ENCODE data around the gene LYRM1.

Gene LYRM1

DNA sequence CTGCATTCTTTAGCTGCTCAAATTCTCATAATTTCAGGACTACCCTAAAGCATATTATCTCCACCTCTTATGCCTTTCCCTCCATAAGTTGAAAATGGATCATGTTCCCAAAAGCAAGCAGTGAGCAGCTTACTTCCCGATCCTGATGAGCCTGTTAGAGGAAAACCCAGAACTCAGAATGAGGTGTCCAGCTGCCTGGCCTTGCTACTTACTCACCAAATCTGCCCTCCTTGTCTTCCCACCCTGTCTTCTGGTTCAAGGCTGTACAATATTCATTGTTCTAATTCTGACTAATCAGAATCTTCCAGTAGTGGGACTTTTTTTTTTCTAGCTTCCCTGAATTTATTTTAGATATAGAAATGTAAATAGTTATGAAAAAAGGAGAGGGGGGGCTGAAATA lies 10.8 kb downstream of the LYRM1 start:
- Histone ChIP-seq H3K9me3 (ENCODE audit: low read depth, low read length) (no peaks in the 10 kb centered on the region), H3K9ac (ENCODE audit: insufficient read length) (no peak overlapping the region), H3K27ac (no peak overlapping the region)

GRCh38 chr16:20916289-20916688 lies 15.7 kb downstream of the LYRM1 start:
- Histone ChIP-seq H3K27ac (no peak overlapping the region), H3K36me3 (ENCODE audit: insufficient read depth, low read length) (no peaks in the 10 kb centered on the region), H3K9me3 (ENCODE audit: low read depth, low read length) (no peaks in the 10 kb centered on the region), H3K4me3 (no peak overlapping the region), H3K9ac (ENCODE audit: insufficient read length) (no peak overlapping the region)
- TF ChIP-seq EZH2 (IDR thresholded peaks at IDR 0.05) (no peak), POLR2AphosphoS5 (IDR thresholded peaks at IDR 0.05; ENCODE audit: borderline replicate concordance, low read depth, low read length) (no peak), FOXP2 (optimal IDR thresholded peaks at IDR 0.05; ENCODE audit: control extremely low read depth, extremely low read length, insufficient read depth) (no peak)
- no peak for DNase-seq (ENCODE audit: low read depth, low spot score)

More for the DNA sequence above, 10.8 kb downstream of the LYRM1 start:
- TF ChIP-seq POLR2AphosphoS5 (IDR thresholded peaks at IDR 0.05; ENCODE audit: borderline replicate concordance, low read depth, low read length) (no peak), EZH2 (IDR thresholded peaks at IDR 0.05) (no peak), FOXP2 (optimal IDR thresholded peaks at IDR 0.05; ENCODE audit: control extremely low read depth, extremely low read length, insufficient read depth) (no peak)
- DNase-seq (ENCODE audit: low read depth, low spot score) = no peak
- no peak overlapping the region for H3K4me3 ChIP-seq
- no peaks in the 10 kb centered on the region for H3K36me3 ChIP-seq (ENCODE audit: insufficient read depth, low read length)

DNA sequence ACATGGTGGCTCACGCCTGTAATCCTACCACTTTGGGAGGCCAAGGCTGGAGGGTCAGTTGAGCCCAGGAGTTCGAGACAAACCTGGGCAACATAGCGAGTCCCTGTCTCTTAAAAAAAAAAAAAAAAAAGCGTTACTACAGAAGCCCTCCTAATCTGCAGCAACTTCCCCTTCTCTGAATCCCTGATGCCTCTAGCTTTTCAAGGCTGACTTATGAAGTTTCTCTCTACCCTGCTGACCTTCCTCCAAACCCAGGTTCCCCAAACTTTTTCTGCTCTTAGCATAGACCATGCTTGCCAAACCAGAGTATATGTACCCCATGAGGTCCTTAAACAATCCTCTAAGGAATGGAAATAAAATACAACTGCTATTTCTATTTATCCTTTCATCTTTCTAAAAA lies 16.4 kb downstream of the LYRM1 start:
- no peak for TF ChIP-seq FOXP2 (optimal IDR thresholded peaks at IDR 0.05; ENCODE audit: control extremely low read depth, extremely low read length, insufficient read depth)
- no peak for TF ChIP-seq POLR2AphosphoS5 (IDR thresholded peaks at IDR 0.05; ENCODE audit: borderline replicate concordance, low read depth, low read length)
- no peak for TF ChIP-seq EZH2 (IDR thresholded peaks at IDR 0.05)
- no peaks in the 10 kb centered on the region for H3K36me3 ChIP-seq (ENCODE audit: insufficient read depth, low read length)
- no peak for DNase-seq (ENCODE audit: low read depth, low spot score)

GRCh38 chr16:20918486-20919239 lies 18.1 kb downstream of the LYRM1 start:
- H3K9me3 ChIP-seq (ENCODE audit: low read depth, low read length) = no peaks in the 10 kb centered on the region
- no peak overlapping the region for H3K9ac ChIP-seq (ENCODE audit: insufficient read length)
- H3K36me3 ChIP-seq (ENCODE audit: insufficient read depth, low read length) = no peaks in the 10 kb centered on the region
- H3K27ac ChIP-seq = no peak overlapping the region
- H3K4me3 ChIP-seq = no peak overlapping the region
- TF ChIP-seq POLR2AphosphoS5 (IDR thresholded peaks at IDR 0.05; ENCODE audit: borderline replicate concordance, low read depth, low read length) (no peak), EZH2 (IDR thresholded peaks at IDR 0.05) (no peak), FOXP2 (optimal IDR thresholded peaks at IDR 0.05; ENCODE audit: control extremely low read depth, extremely low read length, insufficient read depth) (no peak)
- DNase-seq (ENCODE audit: low read depth, low spot score) = no peak

More for the DNA sequence above, 16.4 kb downstream of the LYRM1 start:
- no peak overlapping the region for H3K9ac ChIP-seq (ENCODE audit: insufficient read length)
- no peak overlapping the region for H3K27ac ChIP-seq
- no peaks in the 10 kb centered on the region for H3K9me3 ChIP-seq (ENCODE audit: low read depth, low read length)
- H3K4me3 ChIP-seq = no peak overlapping the region

- Histone ChIP-seq H3K4me3 (no peak overlapping the region), H3K9ac (ENCODE audit: insufficient read length) (no peak overlapping the region), H3K36me3 (ENCODE audit: insufficient read depth, low read length) (no peaks in the 10 kb centered on the region), H3K9me3 (ENCODE audit: low read depth, low read length) (no peaks in the 10 kb centered on the region), H3K27ac (no peak overlapping the region)
- no peak for TF ChIP-seq FOXP2 (optimal IDR thresholded peaks at IDR 0.05; ENCODE audit: control extremely low read depth, extremely low read length, insufficient read depth)
- no peak for TF ChIP-seq POLR2AphosphoS5 (IDR thresholded peaks at IDR 0.05; ENCODE audit: borderline replicate concordance, low read depth, low read length)
- TF ChIP-seq EZH2 (IDR thresholded peaks at IDR 0.05) = no peak
- DNase-seq (ENCODE audit: low read depth, low spot score) = no peak
Measured at GRCh38 chr16:20920091-20920490, 19.5 kb downstream of the LYRM1 start.

DNA sequence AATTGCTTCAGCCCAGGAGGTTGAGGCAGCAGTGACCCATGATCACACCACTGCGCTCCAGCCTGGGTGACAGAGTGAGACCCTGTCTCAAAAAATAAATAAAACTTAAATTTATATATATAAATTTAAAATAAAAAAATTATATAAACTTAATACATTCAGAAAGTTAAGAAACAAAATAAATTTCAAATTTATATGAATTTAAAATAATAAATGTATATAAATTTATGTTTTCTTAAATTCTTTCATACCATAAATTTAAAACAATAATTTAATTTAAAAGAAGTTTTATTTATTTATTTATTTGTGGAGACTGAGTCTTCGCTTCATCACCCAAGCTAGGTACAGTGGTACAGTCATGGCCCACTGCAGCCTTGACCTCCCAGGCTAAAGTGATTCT lies 20.2 kb downstream of the LYRM1 start:
- Histone ChIP-seq H3K9me3 (ENCODE audit: low read depth, low read length) (no peaks in the 10 kb centered on the region), H3K9ac (ENCODE audit: insufficient read length) (no peak overlapping the region), H3K4me3 (no peak overlapping the region), H3K27ac (no peak overlapping the region), H3K36me3 (ENCODE audit: insufficient read depth, low read length) (no peaks in the 10 kb centered on the region)
- TF ChIP-seq POLR2AphosphoS5 (IDR thresholded peaks at IDR 0.05; ENCODE audit: borderline replicate concordance, low read depth, low read length) (no peak), FOXP2 (optimal IDR thresholded peaks at IDR 0.05; ENCODE audit: control extremely low read depth, extremely low read length, insufficient read depth) (no peak), EZH2 (IDR thresholded peaks at IDR 0.05) (no peak)
- no peak for DNase-seq (ENCODE audit: low read depth, low spot score)

DNA sequence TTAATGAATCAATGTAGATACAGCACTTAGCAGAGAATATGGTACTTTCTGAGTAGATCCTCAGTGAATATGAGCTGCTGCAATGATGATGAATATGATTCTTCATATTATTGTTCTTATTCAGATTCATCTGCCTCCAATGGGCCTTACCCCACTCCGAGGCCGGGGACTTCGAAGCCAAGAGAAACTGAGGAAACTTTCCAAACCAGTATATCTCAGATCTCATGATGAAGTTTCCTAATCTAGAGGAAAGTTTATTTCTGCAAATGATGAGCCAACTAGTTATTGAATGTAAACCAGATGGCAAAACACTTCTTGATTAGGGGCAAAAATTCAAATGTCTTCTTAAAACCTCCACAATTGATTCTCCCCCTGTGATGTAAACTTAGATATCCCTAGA lies 23.3 kb downstream of the LYRM1 start:
- H3K36me3 ChIP-seq (ENCODE audit: insufficient read depth, low read length) = no peaks in the 10 kb centered on the region
- no peaks in the 10 kb centered on the region for H3K9me3 ChIP-seq (ENCODE audit: low read depth, low read length)
- H3K4me3 ChIP-seq = no peak overlapping the region
- no peak overlapping the region for H3K9ac ChIP-seq (ENCODE audit: insufficient read length)
- no peak for DNase-seq (ENCODE audit: low read depth, low spot score)
- TF ChIP-seq EZH2 (IDR thresholded peaks at IDR 0.05) (no peak), POLR2AphosphoS5 (IDR thresholded peaks at IDR 0.05; ENCODE audit: borderline replicate concordance, low read depth, low read length) (no peak), FOXP2 (optimal IDR thresholded peaks at IDR 0.05; ENCODE audit: control extremely low read depth, extremely low read length, insufficient read depth) (no peak)
- H3K27ac ChIP-seq = no peak overlapping the region

- H3K4me3 ChIP-seq = no peak overlapping the region
- H3K27ac ChIP-seq = no peak overlapping the region
- H3K9ac ChIP-seq (ENCODE audit: insufficient read length) = no peak overlapping the region
- DNase-seq (ENCODE audit: low read depth, low spot score) = no peak
- no peak for TF ChIP-seq POLR2AphosphoS5 (IDR thresholded peaks at IDR 0.05; ENCODE audit: borderline replicate concordance, low read depth, low read length)
- TF ChIP-seq EZH2 (IDR thresholded peaks at IDR 0.05) = no peak
- TF ChIP-seq FOXP2 (optimal IDR thresholded peaks at IDR 0.05; ENCODE audit: control extremely low read depth, extremely low read length, insufficient read depth) = no peak
- no peaks in the 10 kb centered on the region for H3K9me3 ChIP-seq (ENCODE audit: low read depth, low read length)
- H3K36me3 ChIP-seq (ENCODE audit: insufficient read depth, low read length) = no peaks in the 10 kb centered on the region
Measured at GRCh38 chr16:20925751-20926150, 25.2 kb downstream of the LYRM1 start.
